Iris pigment epithelial cell (primary cell): ENCODE data around the gene UBE3A.

Experiments used
- DNase-seq: peaks from one replicate; pipeline ENCODE4 v3.0.0-alpha.2; 2011; ENCODE audit warnings: low read depth

The UBE3A gene

GRCh38 chr15:25331404-25331803 lies 107.4 kb downstream of the UBE3A start:
- DNase-seq, result no peak

DNA sequence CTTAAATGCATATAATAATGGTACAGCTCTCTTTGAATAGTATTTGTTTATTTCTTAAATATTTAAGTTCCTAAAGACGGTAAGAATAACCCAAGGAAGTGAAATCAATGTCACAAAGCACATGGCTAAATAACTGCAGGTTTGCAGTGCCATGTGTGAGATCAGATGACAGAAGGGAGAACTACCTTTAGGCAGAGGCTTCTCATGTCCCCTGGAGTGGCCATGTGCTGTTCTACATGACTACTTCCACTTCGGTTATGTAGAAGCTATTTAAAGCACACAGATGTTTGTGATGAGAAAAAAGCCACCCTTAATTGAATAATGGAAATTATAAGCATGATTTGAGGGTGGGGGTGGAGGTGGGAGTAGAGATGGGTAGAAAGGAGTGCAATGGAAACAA lies 109.1 kb downstream of the UBE3A start:
- no peak for DNase-seq

GRCh38 chr15:25327686-25328085 lies 111.1 kb downstream of the UBE3A start:
- no peak for DNase-seq

GRCh38 chr15:25325187-25325586 lies 113.6 kb downstream of the UBE3A start:
- no peak for DNase-seq

DNA sequence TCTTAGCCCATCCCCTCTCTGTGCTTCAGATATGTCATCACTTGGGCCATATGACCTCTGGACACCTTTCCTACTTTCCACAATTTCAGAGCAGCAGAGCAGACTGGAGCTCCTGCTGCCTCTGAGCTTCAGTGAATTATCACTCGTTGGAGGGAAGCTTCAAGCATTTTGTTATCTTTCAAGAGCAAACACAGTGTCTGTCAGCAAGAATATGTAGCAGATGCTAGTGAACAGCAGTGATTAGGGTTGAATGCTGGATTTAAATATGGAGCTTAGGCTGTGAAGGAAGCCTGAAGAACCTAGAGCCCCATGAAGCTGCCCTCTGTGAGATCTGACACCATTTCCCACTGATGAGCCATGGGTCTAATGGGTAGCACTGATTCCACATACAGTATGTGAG lies 115.4 kb downstream of the UBE3A start:
- DNase-seq, result no peak

DNA sequence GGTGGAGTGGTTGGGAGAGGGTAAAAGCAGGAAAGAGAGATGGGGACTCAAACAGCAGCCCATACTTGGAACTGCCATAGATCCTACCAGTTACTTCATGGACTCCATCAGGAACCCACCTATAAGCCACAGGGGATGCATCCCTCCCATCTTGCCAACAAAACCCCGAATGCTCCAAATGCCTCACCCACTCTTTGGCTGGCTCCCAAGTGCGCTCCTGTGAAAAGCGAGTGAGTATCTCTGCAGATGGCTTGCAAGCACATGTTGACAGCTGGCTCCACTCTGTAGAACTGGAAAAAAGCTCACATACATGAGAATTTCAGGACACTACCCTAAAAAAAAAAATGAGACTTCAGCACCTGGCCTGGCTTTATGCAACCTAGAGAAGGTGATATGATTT lies 151.0 kb downstream of the UBE3A start:
- no peak for DNase-seq
